NCI-H748 treated with DMSO at 0.1 percent for 48 hours (cell line): ENCODE results near the gene PARD6B.
"Not testable (repeated sequence)": the region's sequence is repeated elsewhere in the genome, so short reads cannot be mapped to it uniquely, and the experiment has no call there.

Source experiments
- DNase-seq: peaks from one replicate; lab custom pipeline; 2025; lab: John Stamatoyannopoulos, UW

Gene PARD6B

DNA sequence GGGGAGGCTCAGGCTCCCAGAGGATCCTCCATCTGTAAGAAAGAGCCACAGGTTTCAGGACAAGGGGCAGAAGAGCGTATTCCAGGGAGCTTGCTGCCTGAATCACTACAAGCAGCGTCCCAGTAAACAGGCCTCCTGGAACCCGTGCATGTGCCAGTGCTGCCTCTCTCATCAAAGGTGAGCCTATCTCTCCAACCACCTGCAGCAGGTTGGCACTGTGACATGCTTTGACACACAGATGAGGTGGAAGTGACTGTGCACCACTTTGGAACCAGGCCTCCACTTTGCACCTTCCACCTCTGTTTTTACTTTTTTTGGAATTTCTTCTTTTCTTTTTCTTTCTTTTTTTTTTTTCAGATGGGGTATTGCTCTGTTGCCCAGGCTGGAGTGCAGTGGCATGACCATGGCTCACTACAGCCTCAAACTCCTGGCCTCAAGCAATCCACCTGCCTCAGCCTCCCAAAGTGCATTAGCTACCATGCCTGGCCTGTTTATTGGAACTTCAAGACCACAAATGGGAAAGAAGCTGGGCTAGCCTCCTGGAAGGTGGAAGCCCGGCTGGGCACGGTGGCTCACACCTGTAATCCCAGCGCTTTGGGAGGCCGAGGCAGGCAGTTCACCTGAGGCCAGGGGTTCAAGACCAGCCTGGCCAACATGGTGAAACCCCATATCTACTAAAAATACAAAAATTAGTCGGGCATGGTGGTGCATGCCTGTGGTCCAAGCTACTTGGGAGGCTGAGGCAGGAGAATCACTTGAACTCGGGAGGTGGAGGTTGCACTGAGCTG, 27.5 kb upstream of the PARD6B start:
- DNase-seq = not testable (repeated sequence)

DNA sequence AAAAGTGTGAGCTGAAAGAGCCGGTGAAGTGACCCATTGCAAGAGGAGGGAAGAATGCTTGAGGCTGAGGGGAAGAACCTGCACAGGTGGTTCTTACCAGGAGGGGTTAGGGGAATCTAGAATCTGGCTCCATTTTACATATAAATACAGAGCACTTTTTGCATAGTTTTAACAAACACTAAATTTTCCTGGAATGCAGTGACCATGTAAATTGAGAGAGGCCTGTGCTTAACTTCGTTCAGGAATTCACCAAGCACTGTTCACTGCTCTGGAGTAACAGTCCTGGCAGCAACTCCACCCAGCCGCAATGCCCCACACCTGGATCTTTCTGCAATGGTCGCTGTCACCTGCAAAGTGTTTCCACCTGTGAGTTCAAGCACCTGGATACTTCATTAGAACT, 26.9 kb upstream of the PARD6B start:
- no peak for DNase-seq

DNA sequence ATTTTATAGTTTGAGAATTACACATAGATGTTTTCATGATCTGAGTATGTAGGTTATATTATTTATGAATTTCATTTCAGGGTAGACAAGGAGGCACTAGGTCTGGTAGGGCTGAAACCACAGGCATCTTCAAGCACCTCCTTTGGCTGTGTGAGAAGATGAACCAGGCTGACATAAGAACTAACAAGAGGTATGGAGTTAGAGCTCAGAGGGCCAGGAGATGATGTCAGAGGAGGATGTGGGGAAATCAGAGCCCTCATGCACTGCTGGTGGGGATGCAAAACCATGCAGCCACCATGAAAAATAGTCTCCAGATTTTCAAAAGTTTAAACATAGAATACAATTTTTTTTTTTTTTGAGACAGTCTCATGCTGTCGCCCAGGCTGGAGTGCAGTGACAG, 26.4 kb upstream of the PARD6B start:
- no peak for DNase-seq

DNA sequence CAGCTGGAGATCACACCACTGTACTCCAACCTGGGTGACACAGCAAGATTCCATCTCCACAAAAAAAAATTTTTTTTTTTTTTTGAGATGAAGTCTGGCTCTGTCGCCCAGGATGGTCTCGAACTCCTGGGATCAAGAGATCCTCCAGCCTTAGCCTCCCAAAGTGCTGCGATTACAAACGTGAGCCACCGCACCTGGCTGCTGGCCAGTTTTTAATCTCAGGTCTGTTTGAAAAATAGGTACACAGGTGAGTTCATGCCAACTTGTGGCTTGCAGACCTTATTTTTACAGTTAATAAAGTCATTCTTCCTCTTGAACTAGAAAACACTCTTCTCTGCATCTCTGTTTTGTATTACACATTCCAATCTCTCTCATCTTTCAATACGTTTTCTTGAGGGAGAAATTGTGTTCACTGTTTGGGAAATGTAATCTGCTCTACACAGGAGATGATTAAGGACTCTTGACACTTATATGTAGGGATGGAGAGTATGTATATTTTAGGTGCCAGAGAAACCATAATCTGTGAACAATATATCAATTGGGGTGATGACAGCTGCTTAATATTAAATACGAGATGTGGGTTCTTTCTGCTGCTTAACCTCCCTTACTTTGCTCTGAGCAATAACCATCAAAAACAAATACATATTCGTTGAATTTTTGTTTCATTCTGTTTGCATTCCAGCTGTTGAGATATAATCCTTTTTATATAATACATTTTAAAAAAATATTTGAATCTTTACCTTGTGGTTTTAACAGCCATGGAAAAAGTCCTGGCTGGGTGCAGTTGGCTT, 22.3 kb upstream of the PARD6B start:
- DNase-seq = no peak

DNA sequence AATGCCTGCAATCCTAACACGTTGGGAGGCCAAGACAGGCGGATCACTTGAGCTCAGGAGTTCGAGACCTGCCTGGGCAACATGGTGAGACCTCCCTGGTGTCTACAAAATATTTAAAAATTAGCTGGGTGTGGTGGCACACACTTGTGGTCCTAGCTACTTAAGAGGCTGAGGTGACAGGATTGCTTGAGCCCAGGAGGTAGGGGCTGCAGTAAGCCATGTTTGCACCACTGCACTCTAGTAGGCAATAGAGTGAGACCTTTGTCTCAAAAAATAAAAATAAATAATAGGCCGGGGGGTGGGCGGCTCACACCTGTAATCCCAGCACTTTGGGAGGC, 21.8 kb upstream of the PARD6B start:
- DNase-seq = no peak

DNA sequence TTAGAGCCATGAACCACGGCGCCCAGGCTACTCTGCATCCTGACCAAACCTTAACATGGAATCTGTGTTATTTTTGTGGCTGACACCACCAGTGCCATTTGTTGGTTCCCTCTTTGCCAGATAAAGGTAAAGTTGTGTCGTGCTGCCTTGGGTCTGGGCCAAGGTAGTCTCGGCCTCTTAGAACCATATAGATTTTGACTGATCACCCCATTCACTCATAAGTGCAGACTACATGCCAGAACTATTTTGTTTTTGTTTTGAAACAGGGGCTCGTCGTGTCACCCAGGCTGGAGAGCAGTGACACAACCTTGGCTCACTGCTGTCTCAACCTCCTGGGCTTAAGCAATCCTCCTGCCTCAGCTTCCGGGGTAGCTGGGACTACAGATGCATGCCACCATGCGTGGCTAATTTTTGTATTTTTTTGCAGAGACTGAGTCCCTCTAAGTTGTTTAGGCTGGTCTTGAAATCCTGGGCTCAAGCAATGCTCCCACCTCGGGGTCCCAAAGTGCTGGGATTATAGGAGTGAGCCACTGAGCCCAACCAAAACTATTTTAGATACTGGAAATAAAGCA, 20.8 kb upstream of the PARD6B start:
- DNase-seq = no peak

DNA sequence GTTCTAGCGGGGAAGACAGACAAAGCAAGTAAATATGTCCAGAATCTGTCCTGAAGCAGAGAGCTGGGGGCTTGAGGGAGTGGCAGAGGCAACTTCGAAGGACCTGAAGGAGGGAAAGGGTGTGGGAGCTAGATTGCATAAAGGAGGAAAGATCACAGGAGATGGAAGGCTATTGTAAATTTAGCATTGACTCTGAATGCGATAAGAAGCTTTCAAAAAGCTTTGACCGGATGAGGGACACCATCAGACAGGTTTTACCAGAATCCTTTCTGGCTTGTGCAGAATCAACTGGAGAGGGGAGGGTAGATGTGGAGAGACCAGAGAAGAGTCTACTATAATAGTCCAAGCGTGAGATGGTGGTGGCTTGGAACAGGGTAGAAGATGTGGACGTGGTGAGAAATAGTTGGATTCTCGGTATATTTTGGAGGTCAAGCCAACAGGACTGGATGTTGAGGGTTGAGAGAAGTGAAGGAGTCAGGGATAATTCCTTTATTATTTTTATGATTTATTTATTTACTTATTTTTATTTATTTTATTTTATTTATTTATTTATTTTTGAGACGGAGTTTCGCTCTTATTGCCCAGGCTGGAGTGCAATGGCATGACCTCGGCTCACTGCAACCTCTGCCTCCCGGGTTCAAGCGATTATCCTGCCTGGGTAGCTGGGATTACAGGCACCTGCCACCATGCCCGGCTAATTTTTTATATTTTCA, 20.1 kb upstream of the PARD6B start:
- DNase-seq = no peak

DNA sequence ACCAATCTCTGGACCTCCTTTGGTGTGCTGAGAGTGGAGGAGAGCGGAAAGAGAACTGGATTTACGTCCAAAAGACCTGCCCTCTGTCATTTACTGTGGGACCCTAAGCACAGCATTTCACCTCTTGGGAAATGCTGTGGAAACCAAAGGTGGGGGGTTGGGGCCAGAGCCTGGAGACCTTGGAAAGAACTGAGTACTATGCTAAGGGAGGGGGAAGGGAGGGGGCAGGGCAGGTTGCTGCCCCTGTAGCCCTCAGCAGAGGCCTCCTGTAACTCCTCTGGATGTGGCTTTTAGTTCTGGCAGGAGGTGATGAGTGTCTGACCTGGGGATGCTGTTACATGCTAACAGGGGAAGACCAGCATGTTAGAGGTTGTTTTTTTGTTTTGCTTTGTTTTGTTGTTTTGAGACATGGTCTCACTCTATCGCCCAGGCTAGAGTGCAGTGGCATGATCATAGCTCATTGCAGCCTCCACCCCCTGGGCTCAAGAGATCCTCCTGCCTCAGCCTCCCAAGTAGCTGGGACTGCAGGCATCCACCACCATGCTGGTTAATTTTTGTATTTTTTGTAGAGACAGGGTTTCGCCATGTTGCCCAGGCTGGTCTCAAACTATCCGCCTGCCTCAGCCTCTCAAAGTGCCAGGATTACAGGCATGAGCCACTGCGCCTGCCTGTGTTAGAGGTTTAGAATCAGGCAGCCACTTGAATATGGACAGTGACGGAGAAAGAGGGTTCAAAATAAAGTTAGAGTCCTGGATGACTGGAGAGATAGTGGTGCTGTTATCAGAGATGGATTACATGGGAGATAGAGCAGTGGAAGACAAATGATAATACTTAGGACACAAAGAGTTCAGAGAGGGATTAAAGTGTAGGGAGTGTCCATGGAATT, 18.4 kb upstream of the PARD6B start:
- DNase-seq = no peak

DNA sequence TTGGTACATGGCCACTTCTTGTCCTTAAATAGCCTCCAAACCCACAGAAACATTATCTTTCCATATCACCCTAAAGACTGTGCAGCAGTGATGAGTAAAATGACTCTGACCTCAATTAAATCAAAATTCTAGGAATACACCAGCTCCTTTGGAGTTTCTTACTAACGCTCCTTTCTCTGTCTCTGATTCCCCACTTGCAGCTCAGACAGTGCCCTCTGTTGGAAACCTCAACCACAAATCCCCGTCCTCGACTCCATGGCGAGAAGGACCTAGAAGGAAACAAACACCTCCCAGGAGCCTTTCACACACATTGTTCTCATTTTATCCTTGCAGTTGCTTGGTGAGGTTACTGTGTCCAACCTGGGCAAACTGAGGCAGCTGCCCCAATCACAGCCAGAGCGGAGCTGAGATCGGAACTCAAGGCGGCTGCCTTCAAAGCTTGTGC, 17.7 kb upstream of the PARD6B start:
- no peak for DNase-seq

DNA sequence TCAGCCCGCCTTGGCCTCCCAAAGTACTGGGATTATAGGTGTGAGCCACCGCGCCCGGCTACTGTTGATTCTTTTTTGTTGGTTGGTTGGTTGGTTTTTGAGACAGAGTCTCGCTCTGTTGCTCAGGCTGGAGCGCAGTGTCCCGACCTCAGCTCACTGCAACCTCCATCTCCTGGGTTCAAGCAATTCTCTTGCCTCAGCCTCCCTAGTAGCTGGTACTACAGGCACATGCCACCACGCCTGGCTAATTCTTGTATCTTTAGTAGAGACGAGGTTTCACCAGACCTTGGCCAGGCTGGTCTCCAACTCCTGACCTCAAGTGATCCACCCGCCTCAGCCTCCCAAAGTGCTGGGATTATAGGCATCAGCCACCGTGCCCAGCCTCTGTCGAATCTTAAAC, 17.0 kb upstream of the PARD6B start:
- DNase-seq = not testable (repeated sequence)

DNA sequence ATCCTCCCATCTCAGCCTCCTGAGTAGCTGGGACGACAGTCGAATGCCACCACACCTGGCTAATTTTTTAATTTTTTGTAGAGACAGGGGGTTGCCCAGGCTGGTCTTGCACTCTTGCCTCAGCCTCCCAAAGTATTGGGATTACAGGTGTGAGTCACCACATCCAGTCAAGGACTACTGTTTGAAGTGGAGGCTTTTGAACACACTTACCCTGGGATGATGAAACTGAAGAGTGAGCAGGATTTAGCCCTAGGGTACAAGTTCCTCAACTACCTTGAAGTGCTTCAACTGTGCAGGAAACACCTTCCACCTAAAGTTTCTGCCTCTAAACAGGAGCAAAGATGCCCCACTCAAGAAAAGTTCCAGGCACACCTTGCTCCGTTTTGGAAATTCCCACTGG, 15.7 kb upstream of the PARD6B start:
- DNase-seq = no peak

DNA sequence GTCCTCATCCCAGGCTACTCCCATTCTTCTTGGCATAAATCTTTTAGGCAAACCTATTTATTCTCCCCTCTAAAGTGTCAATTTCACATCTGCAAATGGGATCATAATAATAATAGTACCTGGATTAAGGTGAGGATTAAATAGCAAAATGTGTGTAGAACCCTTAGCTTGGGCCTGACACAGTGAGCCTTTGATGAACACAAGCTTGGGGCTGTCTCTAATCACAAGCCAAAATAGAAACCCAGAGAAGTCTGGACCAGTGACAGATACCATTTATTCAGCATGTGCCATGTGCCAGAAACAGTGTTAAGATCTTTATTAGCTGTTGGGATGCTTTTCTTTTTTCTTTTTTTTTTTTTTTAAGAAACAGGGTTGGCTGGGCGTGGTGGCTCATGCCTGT, 14.9 kb upstream of the PARD6B start:
- DNase-seq = no peak

DNA sequence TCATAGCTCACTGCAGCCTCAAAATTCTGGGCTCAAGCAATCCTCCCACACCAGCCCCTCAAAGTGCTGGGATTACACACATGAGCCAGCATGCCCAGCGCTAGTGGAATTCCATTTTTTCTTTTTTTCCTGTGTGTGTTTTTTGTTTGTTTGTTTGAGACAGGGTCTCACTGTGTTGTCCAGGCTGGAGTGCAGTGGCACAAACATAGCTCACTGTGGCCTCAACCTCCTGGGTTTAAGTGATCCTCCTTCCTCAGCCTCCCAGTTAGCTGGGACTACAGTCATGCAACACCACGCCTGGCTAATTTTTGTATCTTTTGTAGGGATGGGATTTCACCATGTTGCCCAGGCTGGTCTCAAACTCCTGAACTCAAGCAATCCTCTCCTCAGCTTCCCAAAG, 14.1 kb upstream of the PARD6B start:
- no peak for DNase-seq

DNA sequence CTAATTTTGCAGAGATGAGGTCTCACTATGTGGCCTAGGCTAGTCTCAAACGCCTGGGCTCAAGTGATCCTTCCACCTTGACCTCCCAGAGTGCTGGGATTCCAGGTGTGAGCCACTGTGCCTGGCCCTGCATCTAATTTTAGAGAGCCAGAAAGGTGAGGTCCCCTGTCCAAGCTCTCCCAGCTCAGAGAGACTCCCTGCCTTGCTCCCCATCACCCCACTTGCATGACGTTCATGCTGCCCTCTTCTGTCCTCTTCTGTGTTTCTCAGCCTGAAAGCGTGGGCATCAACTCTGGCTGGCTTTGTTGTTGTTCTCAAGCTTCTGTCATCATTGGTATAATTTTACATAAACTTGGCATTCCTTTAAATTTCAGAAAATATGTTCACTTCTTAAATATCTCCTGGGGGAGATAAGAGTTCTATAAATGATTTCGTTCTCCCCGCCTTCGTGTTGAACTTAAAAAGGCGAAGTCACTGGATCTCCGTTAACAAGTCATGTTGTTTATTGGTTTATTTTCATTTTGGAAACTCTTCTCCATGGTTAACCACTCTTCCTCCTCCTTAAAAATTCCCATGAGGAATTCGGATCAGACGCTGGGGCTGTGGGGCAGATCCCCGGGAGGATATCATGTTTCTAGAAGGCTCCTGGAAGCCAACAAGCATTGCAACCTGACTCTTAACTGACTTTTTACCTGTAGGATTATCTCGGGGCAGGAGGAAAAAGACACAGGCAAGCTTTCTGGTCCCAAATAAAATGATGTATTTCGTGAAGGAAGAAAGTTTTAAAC, 13.2 kb upstream of the PARD6B start:
- DNase-seq = no peak

DNA sequence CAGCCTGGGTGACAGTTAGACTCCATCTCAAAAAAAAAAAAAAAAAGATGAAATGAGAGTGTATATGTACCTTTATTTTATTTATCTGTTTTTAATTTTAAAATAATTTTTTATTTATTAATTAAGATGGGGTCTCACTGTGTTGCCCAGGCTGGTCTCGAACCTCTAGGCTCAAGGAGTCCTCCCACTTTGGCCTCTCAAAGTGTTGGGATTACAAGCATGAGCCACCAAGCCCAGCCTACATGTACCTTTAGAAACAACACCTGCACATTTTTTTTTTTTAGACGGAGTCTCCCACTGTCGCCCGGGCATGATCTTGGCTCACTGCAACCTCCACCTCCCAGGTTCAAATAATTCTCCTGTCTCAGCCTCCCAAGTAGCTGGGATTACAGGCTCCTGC, 12.1 kb upstream of the PARD6B start:
- DNase-seq = no peak

DNA sequence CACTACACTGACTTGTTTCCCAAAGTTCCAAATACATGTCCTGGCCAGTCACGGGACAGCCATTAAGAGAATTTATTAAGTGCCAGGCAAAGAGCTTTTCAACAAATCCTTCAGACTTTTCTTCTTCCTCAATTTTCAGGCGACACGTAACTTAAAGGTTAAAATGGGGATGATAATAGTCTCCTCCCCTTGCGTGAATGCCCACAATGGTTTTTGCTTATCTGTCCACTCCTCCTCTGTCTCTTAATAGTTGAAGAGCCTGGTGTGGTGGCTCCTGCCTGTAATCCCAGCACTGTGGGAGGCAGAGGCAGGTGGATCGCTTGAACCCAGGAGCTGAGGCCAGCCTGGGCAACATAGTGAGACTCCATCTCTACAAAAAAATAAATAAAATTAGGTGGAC, 11.4 kb upstream of the PARD6B start:
- DNase-seq = no peak

DNA sequence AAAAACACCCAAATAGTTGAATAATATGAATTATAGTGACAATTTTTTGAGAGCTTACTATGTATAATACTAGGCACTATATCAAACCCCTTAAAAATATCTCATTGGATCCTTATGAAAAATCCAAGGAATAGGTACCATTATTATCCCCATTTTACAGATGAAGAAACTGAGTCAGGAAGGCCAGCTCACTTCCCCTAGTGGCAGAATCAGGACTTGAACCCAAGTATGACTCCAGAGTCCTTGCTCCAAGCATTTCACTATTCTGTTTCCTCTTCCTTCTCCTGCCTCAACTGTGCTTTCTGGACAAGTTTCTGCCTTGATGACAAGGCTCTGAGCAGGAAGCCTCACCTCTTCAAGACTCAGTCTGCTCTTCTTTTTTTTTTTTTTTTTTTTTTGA, 10.8 kb upstream of the PARD6B start:
- no peak for DNase-seq

DNA sequence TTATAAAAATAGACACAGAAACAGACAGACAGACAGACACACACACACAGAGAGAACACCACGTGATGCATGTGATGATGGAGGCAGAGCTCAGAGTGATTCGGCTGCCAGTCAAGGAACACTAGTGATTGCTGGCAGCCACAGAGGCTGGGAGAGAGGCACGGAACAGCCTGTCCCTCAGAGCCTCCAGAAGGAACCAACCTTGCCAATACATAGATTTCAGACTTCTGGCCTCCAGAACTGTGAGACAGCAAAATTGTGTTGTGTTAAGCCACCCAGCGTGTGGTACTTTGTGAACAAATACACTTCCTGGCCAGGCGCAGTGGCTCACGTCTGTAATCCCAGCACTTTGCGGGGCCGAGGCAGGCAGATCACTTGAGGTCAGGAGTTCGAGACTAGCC, 9.5 kb upstream of the PARD6B start:
- no peak for DNase-seq

DNA sequence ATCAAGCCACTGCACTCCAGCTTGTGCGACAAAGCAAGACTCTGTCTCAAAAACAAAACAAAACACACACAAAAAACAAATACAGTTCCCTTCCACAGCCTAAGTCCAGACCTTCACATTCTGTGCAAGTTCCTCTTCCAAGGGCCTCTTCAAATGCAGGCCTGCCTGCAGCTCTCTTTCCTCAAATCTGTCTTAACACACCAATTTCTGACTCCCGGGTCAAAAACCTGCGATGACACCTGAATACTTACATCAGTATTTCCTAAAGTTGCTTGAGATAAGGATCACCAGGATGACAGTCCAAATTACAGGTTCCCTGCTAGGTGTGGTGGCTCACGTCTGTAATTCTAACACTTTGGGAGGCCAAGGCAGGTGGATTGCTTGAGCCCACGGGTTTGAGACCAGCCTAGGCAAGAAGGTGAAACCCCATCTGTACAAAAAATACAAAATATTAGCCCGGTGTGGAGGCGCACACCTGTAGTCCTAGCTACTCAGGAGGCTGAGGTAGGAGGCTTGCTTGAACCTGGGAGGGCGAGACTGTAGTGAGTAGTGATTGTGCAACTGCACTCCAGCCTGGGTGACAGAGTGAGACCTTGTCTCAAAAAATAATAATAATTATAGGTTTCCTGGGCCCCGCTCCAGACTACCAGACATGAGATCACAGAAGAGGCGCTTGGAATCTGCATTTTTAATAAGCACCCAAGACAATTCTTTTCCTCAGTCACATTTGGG, 8.8 kb upstream of the PARD6B start:
- no peak for DNase-seq

DNA sequence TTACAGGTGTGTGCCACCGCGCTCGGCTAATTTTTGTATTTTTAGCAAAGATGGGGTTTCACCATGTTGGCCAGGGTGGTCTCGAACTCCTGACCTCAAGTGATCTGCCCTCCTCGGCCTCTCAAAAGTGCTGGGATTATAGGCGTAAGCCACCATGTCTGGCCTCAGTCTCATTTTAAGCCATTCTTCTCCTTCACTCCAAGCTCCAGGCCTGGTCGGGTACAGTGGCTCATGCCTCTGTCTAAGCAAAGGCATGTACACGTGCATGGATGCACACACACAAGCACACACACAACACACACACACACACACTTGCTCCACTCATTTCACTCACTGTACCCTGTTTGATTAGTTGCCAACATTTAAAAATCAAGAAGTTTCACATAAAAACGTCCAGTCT, 7.7 kb upstream of the PARD6B start:
- DNase-seq = no peak
